Gastrocnemius medialis (tissue), 4 donors: ENCODE measurements around the gene KASH5. TPM values are rescaled to one million over a fixed set of nuclear protein-coding genes. Genes with fewer than 3 reads are reported as not detected.

Source experiments
- ATAC-seq, 2 donors: fragments of 150-250 bp; one replicate each; pipeline ENCODE4 v1.9.1; 2016
- DNase-seq, 2 donors: peaks; one replicate each; pipeline ENCODE4 v3.0.0-alpha.2; 2019
- H3K27ac ChIP-seq, 4 donors: fragments of 200-600 bp; sonication (generic); 1 replicate in 1 of 4; 2 replicates in 3 of 4; pipeline ENCODE4 v1.5.1; 2016 to 2018; ENCODE audit warnings: mild to moderate bottlenecking in 2 of 4, moderate library complexity in 1 of 4
- H3K27me3 ChIP-seq, 3 donors: fragments of 200-600 bp; sonication (generic) in 2 of 3; 1 replicate in 1 of 3; 2 replicates in 2 of 3; pipeline versions ENCODE4 v1.5.1 to v1.6.0; 2016 to 2019; ENCODE audit warnings: mild to moderate bottlenecking in 1 of 3, moderate library complexity in 1 of 3
- H3K36me3 ChIP-seq, 2 donors: fragments of 200-600 bp; sonication (generic) in 1 of 2; one replicate each; pipeline ENCODE4 v1.5.1; 2017 to 2018
- H3K4me1 ChIP-seq, 2 donors: fragments of 200-600 bp; sonication (generic) in 1 of 2; one replicate each; pipeline ENCODE4 v1.5.1; 2016 to 2017; ENCODE audit warnings: mild to moderate bottlenecking in 2 of 2
- H3K4me3 ChIP-seq, 4 donors: fragments of 200-600 bp; sonication (generic) in 3 of 4; 1 replicate in 1 of 4; 2 replicates in 3 of 4; pipeline ENCODE4 v1.5.1; 2016 to 2019; ENCODE audit warnings: mild to moderate bottlenecking in 2 of 4
- H3K9me3 ChIP-seq, 3 donors: fragments of 200-600 bp; sonication (generic) in 2 of 3; 1 replicate in 1 of 3; 2 replicates in 2 of 3; pipeline ENCODE4 v1.5.1; 2016 to 2019
- CTCF ChIP-seq, 5 experiments: fragments of 450-650 bp in 3 of 5; fragments of 200-600 bp in 2 of 5; sonication (generic) in 2 of 5; IDR thresholded peaks in 4 of 5; conservative IDR thresholded peaks in 1 of 5; 1 replicate in 4 of 5; 2 replicates in 1 of 5; pipeline ENCODE4 v1.5.1; 2016 to 2019; ENCODE audit warnings: antibody characterized with exemption in 5 of 5, mild to moderate bottlenecking in 3 of 5, moderate library complexity in 3 of 5
- POLR2A ChIP-seq, 2 donors: fragments of 450-650 bp; IDR thresholded peaks; one replicate each; pipeline ENCODE4 v1.6.1; 2017; ENCODE audit warnings: antibody characterized with exemption in 2 of 2, mild to moderate bottlenecking in 2 of 2, moderate library complexity in 2 of 2
- in situ Hi-C, 4 donors: fragments of 200-750 bp; cut with MboI; loops; one replicate each; pipeline versions ENCODE4 v1.15.0 to v1.8.0; 2017; ENCODE audit warnings: low sequenced_read_pairs in 4 of 4
- intact Hi-C: fragments of 100-400 bp; cut with DNase I; formaldehyde crosslinking; loops from one replicate; pipeline ENCODE4 v1.15.1; 2023; ENCODE audit warnings: low total_unique reads
- total RNA-seq, 4 donors: library from RNA; depleted of rRNA; stranded (reverse); fragments of >200 nt; gene quantifications; one replicate each; pipeline versions ENCODE4 v1.1.0 to v1.2.3, GENCODE V29; 2016

Gene KASH5
- total RNA-seq, 4 donors from 2014 or later: not detected

- H3K27me3 ChIP-seq: peaks cover 93 to 96% (median 94%) of the 10 kb centered on the region in 3 donors
- DNase-seq (no peak), ATAC-seq (no peak)
- peaks cover 6 to 16% of the 10 kb centered on the region in 2 donors for H3K4me1 ChIP-seq
- no peaks in the 10 kb centered on the region for H3K36me3 ChIP-seq
- intact Hi-C loops: no loop called here
- TF ChIP-seq CTCF (IDR thresholded peaks at IDR 0.05 in 4 of 5, conservative IDR thresholded peaks at IDR 0.05 in 1 of 5): no peak
- no peak for TF ChIP-seq POLR2A (IDR thresholded peaks at IDR 0.05)
- H3K9me3 ChIP-seq: no peaks in the 10 kb centered on the region
- no peak overlapping the region for H3K27ac ChIP-seq
- no peak overlapping the region for H3K4me3 ChIP-seq
- in situ Hi-C loops: no loop called here
Measured at GRCh38 chr19:49427855-49428546, 40.0 kb downstream of the KASH5 start.

- H3K36me3 ChIP-seq: no peaks in the 10 kb centered on the region
- ATAC-seq: no peak
- TF ChIP-seq POLR2A (IDR thresholded peaks at IDR 0.05): no peak
- no peak for TF ChIP-seq CTCF (IDR thresholded peaks at IDR 0.05 in 4 of 5, conservative IDR thresholded peaks at IDR 0.05 in 1 of 5)
- H3K27ac ChIP-seq: no peak overlapping the region
- H3K4me3 ChIP-seq: no peak overlapping the region
- H3K27me3 ChIP-seq: peaks cover 93 to 96% (median 94%) of the 10 kb centered on the region in 3 donors
- no peak for DNase-seq
- peaks cover 0 to 8% of the 10 kb centered on the region in 2 donors for H3K4me1 ChIP-seq
- intact Hi-C loops (no loop called here), in situ Hi-C loops (no loop called here)
- no peaks in the 10 kb centered on the region for H3K9me3 ChIP-seq
Measured at GRCh38 chr19:49428547-49429451, 40.8 kb downstream of the KASH5 start.

- intact Hi-C loops (no loop called here), in situ Hi-C loops (no loop called here)
- Histone ChIP-seq H3K27me3 (peaks cover 93 to 94% (median 93%) of the 10 kb centered on the region in 3 donors), H3K4me3 (no peak overlapping the region), H3K27ac (no peak overlapping the region), H3K9me3 (no peaks in the 10 kb centered on the region), H3K4me1 (peaks cover 0 to 8% of the 10 kb centered on the region in 2 donors), H3K36me3 (no peaks in the 10 kb centered on the region)
- ATAC-seq (no peak), DNase-seq (no peak)
- TF ChIP-seq POLR2A (IDR thresholded peaks at IDR 0.05): no peak
- TF ChIP-seq CTCF (IDR thresholded peaks at IDR 0.05 in 4 of 5, conservative IDR thresholded peaks at IDR 0.05 in 1 of 5): no peak
Measured at GRCh38 chr19:49430172-49430677, 42.2 kb downstream of the KASH5 start.

GRCh38 chr19:49430678-49431329 is 42.8 kb downstream of the KASH5 start:
- Histone ChIP-seq H3K27ac (no peak overlapping the region), H3K4me1 (peaks cover 0 to 8% of the 10 kb centered on the region in 2 donors), H3K27me3 (peaks cover 92 to 94% (median 93%) of the 10 kb centered on the region in 3 donors), H3K36me3 (no peaks in the 10 kb centered on the region), H3K4me3 (no peak overlapping the region), H3K9me3 (no peaks in the 10 kb centered on the region)
- in situ Hi-C loops (no loop called here), intact Hi-C loops (no loop called here)
- no peak for ATAC-seq
- TF ChIP-seq CTCF (IDR thresholded peaks at IDR 0.05 in 4 of 5, conservative IDR thresholded peaks at IDR 0.05 in 1 of 5) (no peak), POLR2A (IDR thresholded peaks at IDR 0.05) (no peak)
- no peak for DNase-seq
